Trophoblast cell (in vitro differentiated cells and primary cell): Measurements from ENCODE around the gene PGLYRP4.

Experiments used
- DNase-seq, 2 donors: peaks; one replicate each; pipeline ENCODE4 v3.0.0-alpha.2; 2016
- H2AFZ ChIP-seq: 2 replicates; pipeline ENCODE4 v1.6.1; 2013; ENCODE audit warnings: low read length, moderate library complexity, mild to moderate bottlenecking; ENCODE audit not compliant: insufficient read depth, poor library complexity
- H2AK5ac ChIP-seq: 2 replicates; pipeline ENCODE4 v1.6.1; 2013; ENCODE audit warnings: mild to moderate bottlenecking, low read length
- H2BK120ac ChIP-seq: 2 replicates; pipeline ENCODE4 v1.6.1; 2013; ENCODE audit warnings: low read length, mild to moderate bottlenecking, moderate library complexity; ENCODE audit not compliant: insufficient read depth, poor library complexity
- H2BK12ac ChIP-seq: 2 replicates; pipeline ENCODE4 v1.6.1; 2013; ENCODE audit warnings: mild to moderate bottlenecking, low read length, moderate library complexity
- H2BK5ac ChIP-seq: 2 replicates; pipeline ENCODE4 v1.6.1; 2013; ENCODE audit warnings: low read length, low read depth, moderate library complexity, mild to moderate bottlenecking; ENCODE audit not compliant: poor library complexity
- H3K14ac ChIP-seq: 2 replicates; pipeline ENCODE4 v1.6.1; 2013; ENCODE audit warnings: mild to moderate bottlenecking, low read length
- H3K18ac ChIP-seq: 2 replicates; pipeline ENCODE4 v1.6.1; 2013; ENCODE audit warnings: mild to moderate bottlenecking, low read length
- H3K23ac ChIP-seq: 2 replicates; pipeline ENCODE4 v1.6.1; 2013; ENCODE audit warnings: low read length
- H3K27ac ChIP-seq: 2 replicates; pipeline ENCODE4 v1.5.1; 2013; ENCODE audit warnings: low read depth, mild to moderate bottlenecking, inconsistent platforms, low read length, moderate library complexity
- H3K27me3 ChIP-seq: 2 replicates; pipeline ENCODE4 v1.6.1; 2013; ENCODE audit warnings: inconsistent platforms, mild to moderate bottlenecking, low read length, moderate library complexity; ENCODE audit not compliant: insufficient read depth
- H3K36me3 ChIP-seq, 2 experiments: 1 replicate in 1 of 2; 2 replicates in 1 of 2; pipeline ENCODE4 v1.6.1; 2013; ENCODE audit warnings: low read length in 2 of 2, mild to moderate bottlenecking in 2 of 2, moderate library complexity in 1 of 2; ENCODE audit not compliant: insufficient read depth in 2 of 2, control insufficient read depth in 1 of 2
- H3K4ac ChIP-seq: 2 replicates; pipeline ENCODE4 v1.6.1; 2013; ENCODE audit warnings: low read depth, mild to moderate bottlenecking, low read length, moderate library complexity
- H3K4me1 ChIP-seq, 2 experiments: 1 replicate in 1 of 2; 2 replicates in 1 of 2; pipeline ENCODE4 v1.6.1; 2013; ENCODE audit warnings: low read length in 2 of 2, mild to moderate bottlenecking in 2 of 2, moderate library complexity in 1 of 2; ENCODE audit not compliant: insufficient read depth in 2 of 2, control insufficient read depth in 1 of 2
- H3K4me2 ChIP-seq: 2 replicates; pipeline ENCODE4 v1.6.1; 2013; ENCODE audit warnings: inconsistent platforms, mild to moderate bottlenecking, low read length, moderate library complexity
- H3K4me3 ChIP-seq: 2 replicates; pipeline ENCODE4 v1.5.1; 2013; ENCODE audit warnings: mild to moderate bottlenecking, low read depth, low read length, inconsistent platforms
- H3K79me1 ChIP-seq: one replicate; pipeline ENCODE4 v1.6.1; 2013; ENCODE audit warnings: low read length
- H3K79me2 ChIP-seq: 2 replicates; pipeline ENCODE4 v1.6.1; 2013; ENCODE audit warnings: low read length, mild to moderate bottlenecking; ENCODE audit not compliant: control insufficient read depth, insufficient read depth, poor library complexity
- H3K9ac ChIP-seq: 2 replicates; pipeline ENCODE4 v1.6.1; 2013; ENCODE audit warnings: mild to moderate bottlenecking, low read length
- H3K9me3 ChIP-seq: 2 replicates; pipeline ENCODE4 v1.6.1; 2013; ENCODE audit warnings: low read depth, mild to moderate bottlenecking, control low read depth, inconsistent platforms, low read length; ENCODE audit not compliant: insufficient read depth
- H4K12ac ChIP-seq: 2 replicates; pipeline ENCODE4 v1.6.1; 2013; ENCODE audit warnings: low read depth, mild to moderate bottlenecking, low read length, moderate library complexity
- H4K8ac ChIP-seq: 2 replicates; pipeline ENCODE4 v1.6.1; 2013; ENCODE audit warnings: low read depth, mild to moderate bottlenecking, low read length, moderate library complexity
- H4K91ac ChIP-seq: one replicate; pipeline ENCODE4 v1.6.1; 2013; ENCODE audit warnings: low read depth, mild to moderate bottlenecking, low read length, moderate library complexity
- WGBS: extraction: QIAGEN DNeasy Blood & Tissue Kit; methylation state at CpG from one replicate; pipeline ENCODE4 v1.1.7; 2013; ENCODE audit warnings: missing lambda C conversion rate; ENCODE audit not compliant: insufficient read length, insufficient coverage; ENCODE audit errors: extremely low coverage; 5-methylcytosine and 5-hydroxymethylcytosine counted together

Gene PGLYRP4

DNA sequence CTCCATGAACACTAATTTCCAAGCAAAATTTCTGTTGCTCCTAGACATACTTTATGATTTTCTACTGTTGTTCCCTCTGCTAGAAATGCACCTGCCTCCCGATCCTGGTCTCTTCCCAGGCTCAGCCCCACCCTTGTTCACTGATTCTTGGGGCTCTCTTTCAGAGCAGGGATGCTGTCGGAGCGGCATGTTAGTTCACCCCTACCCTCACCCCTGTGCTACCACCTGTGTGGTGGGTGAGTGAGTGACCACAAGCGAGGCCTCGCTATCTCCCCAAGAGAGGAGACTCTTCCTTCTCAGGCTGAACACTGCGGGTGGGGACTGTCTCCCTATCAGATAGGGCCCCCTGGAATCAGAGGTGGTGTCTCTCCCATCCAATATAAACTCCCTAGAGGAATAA, 47.1 kb upstream of the PGLYRP4 start:
- no peak overlapping the region for H4K8ac ChIP-seq
- no peak overlapping the region for H2BK12ac ChIP-seq
- no peak overlapping the region for H3K18ac ChIP-seq
- no peak overlapping the region for H3K27ac ChIP-seq
- DNase-seq: no peak
- no peaks in the 10 kb centered on the region for H3K79me2 ChIP-seq
- no peak overlapping the region for H3K14ac ChIP-seq
- no peak overlapping the region for H4K91ac ChIP-seq
- H2BK120ac ChIP-seq: no peak overlapping the region
- no peak overlapping the region for H2AK5ac ChIP-seq
- no CpG with 5 or more reads among the region's 6 CpGs for WGBS
- H2BK5ac ChIP-seq: no peak overlapping the region
- no peak overlapping the region for H3K23ac ChIP-seq
- H3K27me3 ChIP-seq: no peaks in the 10 kb centered on the region
- H3K4ac ChIP-seq: no peak overlapping the region
- H3K4me3 ChIP-seq: no peak overlapping the region
- peaks cover 3% of the 10 kb centered on the region for H3K9me3 ChIP-seq
- H3K9ac ChIP-seq: no peak overlapping the region
- no peaks in the 10 kb centered on the region for H3K4me1 ChIP-seq
- no peaks in the 10 kb centered on the region for H3K36me3 ChIP-seq
- H4K12ac ChIP-seq: no peak overlapping the region
- H2AFZ ChIP-seq: no peak overlapping the region
- no peaks in the 10 kb centered on the region for H3K79me1 ChIP-seq
- no peak overlapping the region for H3K4me2 ChIP-seq

DNA sequence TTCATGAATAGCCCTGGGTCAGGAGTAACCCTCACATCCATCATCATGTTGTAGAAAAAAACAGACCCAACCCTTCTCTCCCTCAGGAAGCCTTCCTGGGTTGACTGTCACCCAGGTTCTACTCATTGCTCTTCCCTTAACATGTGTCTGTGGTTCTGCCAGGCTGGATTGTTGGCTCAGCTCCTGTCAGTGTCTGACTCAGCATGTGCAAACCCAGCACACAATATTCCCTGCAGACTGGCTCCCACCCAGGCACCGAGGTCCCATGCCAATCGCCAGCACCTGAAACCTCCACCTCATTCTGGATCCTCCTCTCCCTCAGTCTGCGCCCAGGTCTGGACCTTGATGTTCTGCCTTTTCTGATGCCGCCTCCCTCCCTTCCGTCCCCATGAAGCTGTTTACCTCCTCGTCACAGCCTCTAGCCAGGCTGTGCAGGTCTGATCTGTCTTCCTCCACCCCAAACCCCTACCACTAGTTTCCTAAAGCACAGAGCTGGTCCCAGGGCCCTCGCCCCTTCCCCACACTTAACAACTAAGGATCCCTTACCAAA, 46.6 kb upstream of the PGLYRP4 start:
- Histone ChIP-seq H4K91ac (no peak overlapping the region), H2BK12ac (no peak overlapping the region), H3K18ac (no peak overlapping the region), H4K12ac (no peak overlapping the region), H4K8ac (no peak overlapping the region), H2BK120ac (no peak overlapping the region), H3K9ac (no peak overlapping the region), H2AFZ (no peak overlapping the region), H3K14ac (no peak overlapping the region), H3K79me2 (no peaks in the 10 kb centered on the region), H3K27ac (no peak overlapping the region), H3K4me3 (no peak overlapping the region), H3K4ac (no peak overlapping the region), H2AK5ac (no peak overlapping the region), H2BK5ac (no peak overlapping the region), H3K9me3 (peaks cover 3% of the 10 kb centered on the region), H3K4me1 (no peaks in the 10 kb centered on the region), H3K36me3 (no peaks in the 10 kb centered on the region), H3K23ac (no peak overlapping the region), H3K27me3 (no peaks in the 10 kb centered on the region), H3K79me1 (no peaks in the 10 kb centered on the region), H3K4me2 (no peak overlapping the region)
- no peak for DNase-seq
- WGBS: no CpG with 5 or more reads among the region's 7 CpGs

GRCh38 chr1:153394391-153394790, 45.8 kb upstream of the PGLYRP4 start:
- Histone ChIP-seq H4K91ac (no peak overlapping the region), H3K4me2 (no peak overlapping the region), H3K4me3 (no peak overlapping the region), H3K23ac (no peak overlapping the region), H2BK5ac (no peak overlapping the region), H3K79me1 (no peaks in the 10 kb centered on the region), H2BK12ac (no peak overlapping the region), H2AK5ac (no peak overlapping the region), H2BK120ac (no peak overlapping the region), H3K9me3 (peaks cover 3% of the 10 kb centered on the region), H3K27me3 (no peaks in the 10 kb centered on the region), H2AFZ (no peak overlapping the region), H4K8ac (no peak overlapping the region), H3K4me1 (no peaks in the 10 kb centered on the region), H3K27ac (no peak overlapping the region), H4K12ac (no peak overlapping the region), H3K79me2 (no peaks in the 10 kb centered on the region), H3K36me3 (no peaks in the 10 kb centered on the region), H3K18ac (no peak overlapping the region), H3K9ac (no peak overlapping the region), H3K4ac (no peak overlapping the region), H3K14ac (no peak overlapping the region)
- DNase-seq: no peak
- WGBS: no CpG with 5 or more reads among the region's 5 CpGs

GRCh38 chr1:153393926-153394325, 45.3 kb upstream of the PGLYRP4 start:
- H3K27me3 ChIP-seq: no peaks in the 10 kb centered on the region
- H3K9me3 ChIP-seq: peaks cover 3% of the 10 kb centered on the region
- WGBS: no CpG with 5 or more reads among the region's 6 CpGs
- no peak overlapping the region for H2BK120ac ChIP-seq
- H3K4me3 ChIP-seq: no peak overlapping the region
- H2AFZ ChIP-seq: no peak overlapping the region
- H3K4me2 ChIP-seq: no peak overlapping the region
- H3K79me1 ChIP-seq: no peaks in the 10 kb centered on the region
- no peak overlapping the region for H3K23ac ChIP-seq
- H4K91ac ChIP-seq: no peak overlapping the region
- H3K4ac ChIP-seq: no peak overlapping the region
- no peak overlapping the region for H4K12ac ChIP-seq
- H4K8ac ChIP-seq: no peak overlapping the region
- H2BK5ac ChIP-seq: no peak overlapping the region
- H2AK5ac ChIP-seq: no peak overlapping the region
- no peak overlapping the region for H3K9ac ChIP-seq
- no peak overlapping the region for H3K18ac ChIP-seq
- no peak overlapping the region for H2BK12ac ChIP-seq
- H3K4me1 ChIP-seq: no peaks in the 10 kb centered on the region
- H3K27ac ChIP-seq: no peak overlapping the region
- H3K36me3 ChIP-seq: no peaks in the 10 kb centered on the region
- H3K79me2 ChIP-seq: no peaks in the 10 kb centered on the region
- DNase-seq: no peak
- no peak overlapping the region for H3K14ac ChIP-seq
